ENCODE measurements around the gene CNGA1. TPM values are rescaled to one million over a fixed set of nuclear protein-coding genes. Genes with fewer than 3 reads are reported as not detected.
"Not testable (repeated sequence)": the region's sequence is repeated elsewhere in the genome, so short reads cannot be mapped to it uniquely, and the experiment has no call there.

The CNGA1 gene
- total RNA-seq, 1 donor = not detected

GRCh38 chr4:48031802-48032525 is 15.5 kb upstream of the CNGA1 start:
- no peak for DNase-seq (ENCODE audit: low read depth in 2 of 3, low spot score in 2 of 3)

- no peak for DNase-seq (ENCODE audit: low read depth in 2 of 3, low spot score in 2 of 3)
Measured at GRCh38 chr4:48030470-48030869, 14.0 kb upstream of the CNGA1 start.

- no peak for DNase-seq (ENCODE audit: low read depth in 2 of 3, low spot score in 2 of 3)
Measured at GRCh38 chr4:48028696-48029095, 12.2 kb upstream of the CNGA1 start.

GRCh38 chr4:48027653-48028052 is 11.2 kb upstream of the CNGA1 start:
- no peak for DNase-seq (ENCODE audit: low read depth in 2 of 3, low spot score in 2 of 3)

- DNase-seq (ENCODE audit: low read depth in 2 of 3, low spot score in 2 of 3) = no peak
Measured at GRCh38 chr4:48025005-48025404, 8.5 kb upstream of the CNGA1 start.

GRCh38 chr4:48024522-48024921 is 8.0 kb upstream of the CNGA1 start:
- DNase-seq (ENCODE audit: low read depth in 2 of 3, low spot score in 2 of 3) = no peak

GRCh38 chr4:48022192-48022799 is 5.8 kb upstream of the CNGA1 start:
- no peak for DNase-seq (ENCODE audit: low read depth in 2 of 3, low spot score in 2 of 3)

- DNase-seq (ENCODE audit: low read depth in 2 of 3, low spot score in 2 of 3) = no peak
Measured at GRCh38 chr4:48021100-48021499, 4.6 kb upstream of the CNGA1 start.

- DNase-seq (ENCODE audit: low read depth in 2 of 3, low spot score in 2 of 3) = no peak
Measured at GRCh38 chr4:48018112-48018511, 1.6 kb upstream of the CNGA1 start.

- DNase-seq (ENCODE audit: low read depth in 2 of 3, low spot score in 2 of 3) = peak in 1 of 3 donors; percentile 15
Measured at GRCh38 chr4:48017108-48017571, 659 bp upstream of the CNGA1 start.

- no peak for DNase-seq (ENCODE audit: low read depth in 2 of 3, low spot score in 2 of 3)
Measured at GRCh38 chr4:48015678-48016077, 803 bp downstream of the CNGA1 start.

GRCh38 chr4:48015216-48015615 is 1.3 kb downstream of the CNGA1 start:
- no peak for DNase-seq (ENCODE audit: low read depth in 2 of 3, low spot score in 2 of 3)

GRCh38 chr4:48012824-48013223 is 3.7 kb downstream of the CNGA1 start:
- DNase-seq (ENCODE audit: low read depth in 2 of 3, low spot score in 2 of 3) = peak in 2 of 3 donors; percentile 66 to 91

- DNase-seq (ENCODE audit: low read depth in 2 of 3, low spot score in 2 of 3) = no peak
Measured at GRCh38 chr4:48011722-48012121, 4.8 kb downstream of the CNGA1 start.

GRCh38 chr4:48010906-48011305 is 5.6 kb downstream of the CNGA1 start:
- DNase-seq (ENCODE audit: low read depth in 2 of 3, low spot score in 2 of 3) = not testable (repeated sequence)

- peak in 1 of 3 donors; percentile 31 for DNase-seq (ENCODE audit: low read depth in 2 of 3, low spot score in 2 of 3)
Measured at GRCh38 chr4:48008021-48008596, 8.4 kb downstream of the CNGA1 start.

- DNase-seq (ENCODE audit: low read depth in 2 of 3, low spot score in 2 of 3) = no peak
Measured at GRCh38 chr4:48005781-48006180, 10.7 kb downstream of the CNGA1 start.

GRCh38 chr4:48003568-48003967 is 12.9 kb downstream of the CNGA1 start:
- DNase-seq (ENCODE audit: low read depth in 2 of 3, low spot score in 2 of 3) = not testable (repeated sequence)

GRCh38 chr4:48002267-48002666 is 14.2 kb downstream of the CNGA1 start:
- no peak for DNase-seq (ENCODE audit: low read depth in 2 of 3, low spot score in 2 of 3)

GRCh38 chr4:47996021-47996420 is 20.5 kb downstream of the CNGA1 start:
- DNase-seq (ENCODE audit: low read depth in 2 of 3, low spot score in 2 of 3) = no peak

GRCh38 chr4:47992475-47992874 is 24.0 kb downstream of the CNGA1 start:
- DNase-seq (ENCODE audit: low read depth in 2 of 3, low spot score in 2 of 3) = not testable (repeated sequence)

- peak in 1 of 3 donors; percentile 18 for DNase-seq (ENCODE audit: low read depth in 2 of 3, low spot score in 2 of 3)
Measured at GRCh38 chr4:47990145-47990544, 26.3 kb downstream of the CNGA1 start.

Data from hematopoietic multipotent progenitor cell (in vitro differentiated cells).